ENCODE data around the gene UNC45A.

DNA sequence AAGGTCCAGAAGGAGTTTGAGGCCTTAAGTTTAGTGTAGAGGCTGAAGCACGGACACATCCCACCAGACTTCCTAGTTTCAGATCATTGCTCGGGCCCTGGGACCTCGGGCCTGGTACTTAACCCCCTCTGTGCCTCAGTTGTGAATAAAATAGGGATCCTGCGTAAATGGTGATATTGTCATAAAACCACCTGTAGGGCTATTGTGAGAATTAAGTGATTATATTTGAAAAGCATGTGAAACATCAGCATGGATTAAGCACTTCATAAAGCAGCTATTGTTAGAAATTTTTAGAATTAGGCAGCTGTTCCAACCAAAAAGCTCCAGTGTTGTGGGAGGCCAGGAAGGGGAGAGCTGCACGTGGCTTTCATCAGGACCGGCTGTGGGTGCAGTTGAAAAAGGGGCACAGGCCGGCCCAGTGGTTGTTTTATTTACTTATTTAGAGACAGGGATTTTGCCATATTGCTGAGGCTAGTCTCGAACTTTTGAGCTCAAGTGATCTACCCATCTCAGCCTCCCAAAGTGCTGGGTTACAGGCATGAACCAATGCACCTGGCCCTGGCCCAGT lies 24.0 kb downstream of the UNC45A start:
- TF ChIP-seq, protein P1, sequence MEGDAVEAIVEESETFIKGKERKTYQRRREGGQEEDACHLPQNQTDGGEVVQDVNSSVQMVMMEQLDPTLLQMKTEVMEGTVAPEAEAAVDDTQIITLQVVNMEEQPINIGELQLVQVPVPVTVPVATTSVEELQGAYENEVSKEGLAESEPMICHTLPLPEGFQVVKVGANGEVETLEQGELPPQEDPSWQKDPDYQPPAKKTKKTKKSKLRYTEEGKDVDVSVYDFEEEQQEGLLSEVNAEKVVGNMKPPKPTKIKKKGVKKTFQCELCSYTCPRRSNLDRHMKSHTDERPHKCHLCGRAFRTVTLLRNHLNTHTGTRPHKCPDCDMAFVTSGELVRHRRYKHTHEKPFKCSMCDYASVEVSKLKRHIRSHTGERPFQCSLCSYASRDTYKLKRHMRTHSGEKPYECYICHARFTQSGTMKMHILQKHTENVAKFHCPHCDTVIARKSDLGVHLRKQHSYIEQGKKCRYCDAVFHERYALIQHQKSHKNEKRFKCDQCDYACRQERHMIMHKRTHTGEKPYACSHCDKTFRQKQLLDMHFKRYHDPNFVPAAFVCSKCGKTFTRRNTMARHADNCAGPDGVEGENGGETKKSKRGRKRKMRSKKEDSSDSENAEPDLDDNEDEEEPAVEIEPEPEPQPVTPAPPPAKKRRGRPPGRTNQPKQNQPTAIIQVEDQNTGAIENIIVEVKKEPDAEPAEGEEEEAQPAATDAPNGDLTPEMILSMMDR (IDR thresholded peaks at IDR 0.05): no peak
- no peak for TF ChIP-seq POLR2A (IDR thresholded peaks at IDR 0.05)

Measured in thyroid gland (tissue), 4 donors.